PC-9 (cell line): ENCODE measurements around the gene ARFGAP3. TPM values are rescaled to one million over a fixed set of nuclear protein-coding genes. Genes with fewer than 3 reads are reported as not detected.
"Not testable (repeated sequence)": the region's sequence is repeated elsewhere in the genome, so short reads cannot be mapped to it uniquely, and the experiment has no call there.

Experiments
- BruUV-seq: library from RNA; stranded (reverse); fragments of 400-500 nt; replicated peaks from 2 replicates; lab custom pipeline; 2021; lab: Mats Ljungman, UMichigan
- CTCF ChIA-PET: fragments of 300-600 bp; sonication (Branson Sonifier 250); formaldehyde crosslinking; loops from one replicate; lab custom pipeline; 2022; ENCODE audit warnings: antibody characterized with exemption; lab: Charles Lee
- POLR2A ChIA-PET: fragments of 300-600 bp; sonication (Branson Sonifier 250); formaldehyde crosslinking; loops from one replicate; lab custom pipeline; 2022; ENCODE audit warnings: antibody characterized with exemption; ENCODE audit not compliant: unreplicated experiment; lab: Charles Lee
- DNase-seq, 2 experiments: peaks; one replicate each; pipeline versions ENCODE4 v3.0.0 to v3.0.0-alpha.2; 2015 to 2022; ENCODE audit warnings: mixed read lengths in 1 of 2
- H2AFZ ChIP-seq: fragments of 200-600 bp; sonication (generic); 2 replicates; pipeline ENCODE4 v1.8.1; 2017; ENCODE audit warnings: antibody characterized with exemption
- H3F3A ChIP-seq: fragments of 200-600 bp; sonication (generic); 2 replicates; pipeline ENCODE4 v1.8.1; 2017; ENCODE audit warnings: antibody characterized with exemption, mild to moderate bottlenecking, low read depth; ENCODE audit not compliant: insufficient read depth
- H3K27ac ChIP-seq: fragments of 200-600 bp; sonication (generic); 2 replicates; pipeline ENCODE4 v1.6.1; 2016; ENCODE audit warnings: mixed run types
- H3K27me3 ChIP-seq: fragments of 200-600 bp; sonication (generic); 2 replicates; pipeline ENCODE4 v1.6.1; 2016; ENCODE audit warnings: low read depth, mixed run types; ENCODE audit not compliant: insufficient read depth
- H3K36me3 ChIP-seq: fragments of 200-600 bp; sonication (generic); 2 replicates; pipeline ENCODE4 v1.6.1; 2016; ENCODE audit warnings: low read depth, mixed run types
- H3K4me1 ChIP-seq: fragments of 200-600 bp; sonication (generic); replicated peaks from 2 replicates; pipeline ENCODE4 v1.6.1; 2016; ENCODE audit warnings: mixed run types; ENCODE audit not compliant: insufficient read depth
- H3K4me2 ChIP-seq: fragments of 200-600 bp; sonication (generic); 2 replicates; pipeline ENCODE4 v1.6.1; 2017; ENCODE audit warnings: mixed run types
- H3K4me3 ChIP-seq: fragments of 200-600 bp; sonication (generic); 2 replicates; pipeline ENCODE4 v1.6.1; 2016; ENCODE audit warnings: mixed run types
- H3K79me2 ChIP-seq: fragments of 200-600 bp; sonication (generic); 2 replicates; pipeline ENCODE4 v1.6.1; 2017; ENCODE audit warnings: low read depth, mixed run types
- H3K9me2 ChIP-seq: fragments of 200-600 bp; sonication (generic); 2 replicates; pipeline ENCODE4 v1.8.1; 2017; ENCODE audit warnings: mild to moderate bottlenecking; ENCODE audit not compliant: insufficient read depth
- H3K9me3 ChIP-seq: fragments of 200-600 bp; sonication (generic); 2 replicates; pipeline ENCODE4 v1.8.1; 2016; ENCODE audit warnings: low read depth; ENCODE audit not compliant: insufficient read depth
- H4K20me1 ChIP-seq: fragments of 200-600 bp; sonication (generic); 2 replicates; pipeline ENCODE4 v1.8.1; 2017; ENCODE audit not compliant: insufficient read depth
- EZH2 ChIP-seq: fragments of 200-600 bp; sonication (generic); IDR thresholded peaks from 2 replicates; pipeline ENCODE4 v1.8.0; 2017; ENCODE audit warnings: antibody characterized with exemption, low read depth
- intact Hi-C: fragments of 100-400 bp; cut with micrococcal nuclease; formaldehyde crosslinking; loops from one replicate; pipeline ENCODE4 v1.10.0; 2022; ENCODE audit not compliant: unreplicated experiment
- total RNA-seq: library from RNA; stranded (reverse); gene quantifications from 2 replicates; pipeline ENCODE4 v1.2.3, GENCODE V29; 2021
- TF ChIP-seq, protein P1 (sequence below): fragments of 200-600 bp; sonication (generic); conservative IDR thresholded peaks from 2 replicates; pipeline ENCODE4 v1.6.1; 2017; ENCODE audit warnings: mixed run types, antibody characterized with exemption, mild to moderate bottlenecking, moderate library complexity

Gene ARFGAP3
- total RNA-seq, 1 experiment from 2014 or later: 29.1 TPM

DNA sequence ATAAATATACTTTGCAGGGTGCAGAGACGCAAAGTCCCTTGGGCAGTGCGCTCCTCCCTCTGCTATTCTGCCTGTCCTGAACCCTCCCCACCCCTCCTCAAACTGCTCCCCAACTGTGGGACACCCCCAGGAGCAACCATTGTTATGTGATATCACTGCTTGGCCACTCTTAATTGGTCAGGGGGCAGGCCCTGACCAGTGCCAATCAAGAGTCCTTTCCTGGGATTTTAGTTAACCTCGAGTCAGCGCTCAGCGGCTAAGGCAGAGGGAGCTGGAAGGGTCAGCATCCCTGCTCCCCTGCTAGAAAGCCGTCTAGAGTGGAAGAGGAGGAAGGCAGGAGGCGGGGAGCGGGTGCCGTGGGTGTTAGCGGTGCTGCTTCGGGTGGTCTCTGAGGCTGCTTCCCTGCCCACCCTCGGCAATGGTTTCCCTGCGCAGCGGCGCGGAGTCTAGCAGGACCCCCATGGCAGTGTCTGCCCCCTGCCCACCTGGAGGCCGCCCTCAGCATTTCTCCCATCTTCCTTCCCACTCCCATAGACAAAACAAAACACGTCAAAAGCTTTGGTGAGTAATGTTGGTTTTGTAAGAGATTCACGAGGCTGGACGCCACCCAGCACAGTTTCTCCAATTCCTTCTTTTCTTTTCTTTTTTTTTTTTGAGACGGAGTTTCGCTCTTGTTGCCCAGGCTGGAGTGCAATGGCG lies 98.0 kb downstream of the ARFGAP3 start:
- Histone ChIP-seq H4K20me1 (no peaks in the 10 kb centered on the region), H3K4me1 (peaks cover 30% of the 10 kb centered on the region), H3K79me2 (no peaks in the 10 kb centered on the region), H2AFZ (no peak overlapping the region), H3F3A (peaks cover 30% of the 10 kb centered on the region; the same call in 1 of the 2 replicates), H3K9me2 (no peaks in the 10 kb centered on the region), H3K27ac (no peak overlapping the region), H3K4me2 (no peak overlapping the region), H3K36me3 (no peaks in the 10 kb centered on the region), H3K4me3 (no peak overlapping the region), H3K9me3 (no peaks in the 10 kb centered on the region), H3K27me3 (no peaks in the 10 kb centered on the region)
- DNase-seq: no peak
- CTCF ChIA-PET: interaction anchor here (0.6 kb wide), 1 partner anchor 161 kb away, joined by 3 read pairs; no protein-coding TSS in a partner anchor
- TF ChIP-seq, protein P1, sequence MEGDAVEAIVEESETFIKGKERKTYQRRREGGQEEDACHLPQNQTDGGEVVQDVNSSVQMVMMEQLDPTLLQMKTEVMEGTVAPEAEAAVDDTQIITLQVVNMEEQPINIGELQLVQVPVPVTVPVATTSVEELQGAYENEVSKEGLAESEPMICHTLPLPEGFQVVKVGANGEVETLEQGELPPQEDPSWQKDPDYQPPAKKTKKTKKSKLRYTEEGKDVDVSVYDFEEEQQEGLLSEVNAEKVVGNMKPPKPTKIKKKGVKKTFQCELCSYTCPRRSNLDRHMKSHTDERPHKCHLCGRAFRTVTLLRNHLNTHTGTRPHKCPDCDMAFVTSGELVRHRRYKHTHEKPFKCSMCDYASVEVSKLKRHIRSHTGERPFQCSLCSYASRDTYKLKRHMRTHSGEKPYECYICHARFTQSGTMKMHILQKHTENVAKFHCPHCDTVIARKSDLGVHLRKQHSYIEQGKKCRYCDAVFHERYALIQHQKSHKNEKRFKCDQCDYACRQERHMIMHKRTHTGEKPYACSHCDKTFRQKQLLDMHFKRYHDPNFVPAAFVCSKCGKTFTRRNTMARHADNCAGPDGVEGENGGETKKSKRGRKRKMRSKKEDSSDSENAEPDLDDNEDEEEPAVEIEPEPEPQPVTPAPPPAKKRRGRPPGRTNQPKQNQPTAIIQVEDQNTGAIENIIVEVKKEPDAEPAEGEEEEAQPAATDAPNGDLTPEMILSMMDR: no peak
- no peak for TF ChIP-seq EZH2
- intact Hi-C loops: no loop called here
- no TSS peak for BruUV-seq
- POLR2A ChIA-PET: interaction anchor here (0.7 kb wide), 1 partner anchor 39 kb away, joined by 4 read pairs; no protein-coding TSS in a partner anchor

DNA sequence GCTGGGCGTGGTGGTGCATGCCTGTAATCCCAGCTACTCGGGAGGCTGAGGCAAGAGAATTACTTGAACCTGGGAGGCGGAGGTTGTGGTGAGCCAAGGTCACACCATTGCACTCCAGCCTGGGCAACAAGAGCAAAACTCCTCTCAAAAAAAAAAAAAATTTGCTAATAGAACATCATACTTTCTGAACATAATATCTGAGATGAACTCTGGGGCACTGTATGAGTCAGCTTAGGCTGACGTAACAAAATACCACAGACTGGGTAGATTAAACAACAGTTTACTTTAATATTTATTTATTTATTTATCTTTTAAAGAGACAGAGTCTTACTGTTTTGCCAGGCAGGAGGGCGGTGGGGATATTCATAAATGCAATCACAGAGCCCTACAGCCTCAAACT lies 101.5 kb downstream of the ARFGAP3 start:
- H3K4me1 ChIP-seq: peaks cover 40% of the 10 kb centered on the region
- H4K20me1 ChIP-seq, BruUV-seq, H3K79me2 ChIP-seq, H3K27me3 ChIP-seq, H3K4me3 ChIP-seq, H3K9me2 ChIP-seq, H3K36me3 ChIP-seq, H3K9me3 ChIP-seq, CTCF ChIA-PET: not testable (repeated sequence)
- peak overlapping the region; percentile 64 for H3K4me2 ChIP-seq
- POLR2A ChIA-PET: interaction anchor here (0.5 to 0.7 kb wide), 3 partner anchors 33 to 387 kb away, joined by 3 to 5 read pairs (median 3); no protein-coding TSS in a partner anchor
- peak overlapping the region; percentile 53; the same call in 1 of the 2 replicates for H2AFZ ChIP-seq
- peaks cover 35% of the 10 kb centered on the region; the same call in 1 of the 2 replicates for H3F3A ChIP-seq
- DNase-seq: peak; percentile 41 to 89
- intact Hi-C loops: loop anchor here (2.0 kb wide), 1 partner anchor 29 kb away; no protein-coding TSS in a partner anchor
- H3K27ac ChIP-seq: peak overlapping the region; percentile 54

DNA sequence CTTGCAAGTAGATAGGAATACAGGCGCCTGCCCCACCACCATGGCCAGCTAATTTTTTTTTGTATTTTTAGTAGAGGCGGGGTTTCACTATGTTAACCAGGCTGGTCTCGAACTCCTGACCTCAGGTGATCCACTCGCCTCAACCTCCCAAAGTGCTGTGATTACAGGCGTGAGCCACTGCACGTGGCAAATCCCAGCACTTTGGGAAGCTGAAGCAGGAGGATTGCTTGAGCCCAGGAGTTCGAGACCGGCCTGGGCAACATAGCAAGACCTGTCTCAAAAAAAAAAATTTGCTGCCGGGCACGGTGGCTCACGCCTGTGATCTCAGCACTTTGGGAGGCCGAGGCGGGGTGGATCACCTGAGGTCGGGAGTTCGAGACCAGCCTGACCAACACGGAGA lies 102.0 kb downstream of the ARFGAP3 start:
- not testable (repeated sequence) for H4K20me1 ChIP-seq, H3K36me3 ChIP-seq, H3K79me2 ChIP-seq, H3K4me3 ChIP-seq, H2AFZ ChIP-seq, BruUV-seq, DNase-seq, H3K27me3 ChIP-seq, H3K9me3 ChIP-seq, H3K9me2 ChIP-seq
- H3K4me1 ChIP-seq: peaks cover 40% of the 10 kb centered on the region
- intact Hi-C loops: loop anchor here (2.0 kb wide), 1 partner anchor 28 kb away; no protein-coding TSS in a partner anchor
- H3K27ac ChIP-seq: peak overlapping the region; percentile 54
- H3F3A ChIP-seq: peaks cover 32% of the 10 kb centered on the region; the same call in 1 of the 2 replicates
- H3K4me2 ChIP-seq: peak overlapping the region; percentile 64
- CTCF ChIA-PET: interaction anchor here (0.5 kb wide), 1 partner anchor 356 kb away, joined by 7 read pairs; no protein-coding TSS in a partner anchor
- POLR2A ChIA-PET: interaction anchor here (0.5 to 0.6 kb wide), 2 partner anchors 32 to 1007 kb away, joined by 3 read pairs; no protein-coding TSS in a partner anchor

DNA sequence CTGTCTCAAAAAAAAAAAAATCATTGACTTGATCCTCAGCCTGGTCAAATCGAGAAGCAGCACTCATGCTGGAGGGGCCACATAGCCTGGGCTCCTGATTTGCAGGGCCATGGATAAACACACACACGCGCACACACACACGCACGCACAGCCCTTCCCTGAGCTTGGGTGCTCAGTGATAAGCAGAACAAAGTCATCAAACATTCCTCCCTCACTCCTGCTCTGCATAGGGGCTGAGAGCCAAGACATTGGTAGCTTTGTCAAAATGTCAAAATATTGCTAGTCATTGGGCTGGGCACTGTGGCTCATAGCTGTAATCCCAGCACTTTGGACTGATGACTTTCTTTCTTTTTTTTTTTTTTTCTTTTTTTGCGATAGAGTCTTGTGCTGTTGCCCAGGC lies 102.4 kb downstream of the ARFGAP3 start:
- Histone ChIP-seq H3K4me1 (peaks cover 40% of the 10 kb centered on the region), H2AFZ (no peak overlapping the region), H3K9me3 (no peaks in the 10 kb centered on the region), H3K4me2 (no peak overlapping the region), H3K27ac (peak overlapping the region; percentile 54), H4K20me1 (no peaks in the 10 kb centered on the region), H3K36me3 (no peaks in the 10 kb centered on the region), H3K79me2 (no peaks in the 10 kb centered on the region), H3K9me2 (no peaks in the 10 kb centered on the region), H3K4me3 (no peak overlapping the region), H3K27me3 (no peaks in the 10 kb centered on the region), H3F3A (peaks cover 32% of the 10 kb centered on the region; the same call in 1 of the 2 replicates)
- ChIA-PET CTCF (interaction anchor here (0.5 kb wide), 1 partner anchor 357 kb away, joined by 7 read pairs; no protein-coding TSS in a partner anchor), POLR2A (interaction anchor here (0.6 to 0.7 kb wide), 2 partner anchors 68 to 1007 kb away, joined by 3 to 8 read pairs; no protein-coding TSS in a partner anchor)
- TF ChIP-seq, protein P1: no peak
- intact Hi-C loops: loop anchor here (2.0 kb wide), 1 partner anchor 28 kb away; no protein-coding TSS in a partner anchor
- DNase-seq: peak; percentile 52 to 73
- BruUV-seq: no TSS peak
